PC-3 (cell line): ENCODE data around the gene PHGDH. TPM values are rescaled to one million over a fixed set of nuclear protein-coding genes. Genes with fewer than 3 reads are reported as not detected.
A peak's percentile ranks its signal among the peaks of the same experiment; 100 is the strongest.

Source experiments
- ATAC-seq: fragments of 200-7000 bp; cut with Tn5 transposase; 2 replicates; pipeline ENCODE4 v1.9.1; 2020; ENCODE audit warnings: mild to moderate bottlenecking, moderate library complexity
- BruUV-seq: library from RNA; stranded (reverse); fragments of 400-500 nt; replicated peaks from 2 replicates; lab custom pipeline; 2021; lab: Mats Ljungman, UMichigan
- CTCF ChIA-PET: fragments of 300-600 bp; sonication (Branson Sonifier 250); formaldehyde crosslinking; loops from one replicate; lab custom pipeline; 2022; ENCODE audit warnings: antibody characterized with exemption; lab: Charles Lee
- POLR2A ChIA-PET: fragments of 300-600 bp; sonication (Branson Sonifier 250); formaldehyde crosslinking; loops from one replicate; lab custom pipeline; 2022; ENCODE audit warnings: antibody characterized with exemption; ENCODE audit not compliant: unreplicated experiment; lab: Charles Lee
- DNase-seq: peaks from one replicate; pipeline ENCODE4 v3.0.0-alpha.2; 2015
- H2AFZ ChIP-seq: fragments of 300-600 bp; sonication (generic); 2 replicates; pipeline ENCODE4 v1.6.0; 2016; ENCODE audit warnings: antibody characterized with exemption, low read length
- H3F3A ChIP-seq: fragments of 300-600 bp; sonication (generic); one replicate; pipeline ENCODE4 v1.6.0; 2017; ENCODE audit warnings: antibody characterized with exemption, low read length, control low read depth, mild to moderate bottlenecking; ENCODE audit not compliant: unreplicated experiment
- H3K27ac ChIP-seq: fragments of 300-600 bp; sonication (generic); 2 replicates; pipeline ENCODE4 v1.5.1; 2016; ENCODE audit warnings: mild to moderate bottlenecking, low read length
- H3K27me3 ChIP-seq: fragments of 300-600 bp; sonication (generic); 2 replicates; pipeline ENCODE4 v1.6.1; 2016; ENCODE audit warnings: low read length, mixed read lengths
- H3K36me3 ChIP-seq: fragments of 300-600 bp; sonication (generic); 2 replicates; pipeline ENCODE4 v1.6.1; 2016; ENCODE audit warnings: low read depth, mixed run types, low read length, mixed read lengths
- H3K4me1 ChIP-seq: fragments of 300-600 bp; sonication (generic); 2 replicates; pipeline ENCODE4 v1.5.1; 2016; ENCODE audit warnings: low read length; ENCODE audit not compliant: insufficient read depth
- H3K4me2 ChIP-seq: fragments of 300-600 bp; sonication (generic); 2 replicates; pipeline ENCODE4 v1.6.0; 2016; ENCODE audit warnings: low read length
- H3K4me3 ChIP-seq: fragments of 300-600 bp; sonication (generic); 2 replicates; pipeline ENCODE4 v1.5.1; 2016; ENCODE audit warnings: mild to moderate bottlenecking, low read length, mixed read lengths
- H3K79me2 ChIP-seq: fragments of 300-600 bp; sonication (generic); 2 replicates; pipeline ENCODE4 v1.6.1; 2017; ENCODE audit warnings: low read length, mixed read lengths
- H3K9ac ChIP-seq: fragments of 300-600 bp; sonication (generic); 2 replicates; pipeline ENCODE4 v1.6.0; 2016; ENCODE audit warnings: mild to moderate bottlenecking, low read length
- H3K9me2 ChIP-seq: fragments of 300-600 bp; sonication (generic); replicated peaks from 2 replicates; pipeline ENCODE4 v1.6.1; 2016; ENCODE audit warnings: mixed run types, low read length, mixed read lengths
- H3K9me3 ChIP-seq: fragments of 300-600 bp; sonication (generic); 2 replicates; pipeline ENCODE4 v1.6.1; 2016; ENCODE audit warnings: low read length, mixed read lengths
- H4K20me1 ChIP-seq: fragments of 300-600 bp; sonication (generic); 2 replicates; pipeline ENCODE4 v1.6.1; 2016; ENCODE audit warnings: low read length, mixed read lengths
- CTCF ChIP-seq: fragments of 300-600 bp; sonication (generic); conservative IDR thresholded peaks from 2 replicates; pipeline ENCODE4 v1.5.1; 2017; ENCODE audit warnings: antibody characterized with exemption, low read depth, mild to moderate bottlenecking, low read length
- EZH2 ChIP-seq: fragments of 300-600 bp; sonication (generic); IDR thresholded peaks from one replicate; pipeline ENCODE4 v1.6.1; 2017; ENCODE audit warnings: antibody characterized with exemption, mild to moderate bottlenecking, low read length; ENCODE audit not compliant: unreplicated experiment
- EZH2phosphoT487 ChIP-seq: fragments of 300-600 bp; sonication (generic); IDR thresholded peaks from 2 replicates; pipeline ENCODE4 v1.6.1; 2018; ENCODE audit warnings: mild to moderate bottlenecking, antibody characterized with exemption, low read length, borderline replicate concordance
- intact Hi-C: fragments of 100-400 bp; cut with micrococcal nuclease; formaldehyde crosslinking; loops from 2 replicates; pipeline ENCODE4 v1.9.0; 2023
- total RNA-seq: library from RNA; depleted of rRNA; stranded (reverse); fragments of >200 nt; gene quantifications from 2 replicates; pipeline ENCODE4 v1.2.3, GENCODE V29; 2014

PHGDH gene
- total RNA-seq, 1 experiment from 2014 or later = 134 TPM

GRCh38 chr1:119779869-119780356 is 68.2 kb downstream of the PHGDH start:
- Histone ChIP-seq H3K27me3 (no peaks in the 10 kb centered on the region), H3K27ac (peak overlapping the region; percentile 27), H3K9me2 (no peaks in the 10 kb centered on the region), H3K4me2 (peak overlapping the region; percentile 74), H3K79me2 (no peaks in the 10 kb centered on the region), H3K36me3 (no peaks in the 10 kb centered on the region), H3K9me3 (no peaks in the 10 kb centered on the region), H3F3A (no peaks in the 10 kb centered on the region), H4K20me1 (no peaks in the 10 kb centered on the region), H3K4me3 (peak overlapping the region; percentile 46), H2AFZ (peak overlapping the region; percentile 68), H3K4me1 (peaks cover 44% of the 10 kb centered on the region), H3K9ac (no peak overlapping the region)
- ChIA-PET POLR2A (no interaction called here), CTCF (interaction anchor here (0.6 kb wide), 1 partner anchor 195 kb away, joined by 3 read pairs; no protein-coding TSS in a partner anchor)
- DNase-seq (peak; percentile 70), ATAC-seq (peak; percentile 42)
- TF ChIP-seq EZH2phosphoT487 (no peak), CTCF (no peak), EZH2 (no peak)
- intact Hi-C loops = loop anchor here (2.0 to 10.0 kb wide), 2 partner anchors 35 to 105 kb away; no protein-coding TSS in a partner anchor
- no TSS peak for BruUV-seq

DNA sequence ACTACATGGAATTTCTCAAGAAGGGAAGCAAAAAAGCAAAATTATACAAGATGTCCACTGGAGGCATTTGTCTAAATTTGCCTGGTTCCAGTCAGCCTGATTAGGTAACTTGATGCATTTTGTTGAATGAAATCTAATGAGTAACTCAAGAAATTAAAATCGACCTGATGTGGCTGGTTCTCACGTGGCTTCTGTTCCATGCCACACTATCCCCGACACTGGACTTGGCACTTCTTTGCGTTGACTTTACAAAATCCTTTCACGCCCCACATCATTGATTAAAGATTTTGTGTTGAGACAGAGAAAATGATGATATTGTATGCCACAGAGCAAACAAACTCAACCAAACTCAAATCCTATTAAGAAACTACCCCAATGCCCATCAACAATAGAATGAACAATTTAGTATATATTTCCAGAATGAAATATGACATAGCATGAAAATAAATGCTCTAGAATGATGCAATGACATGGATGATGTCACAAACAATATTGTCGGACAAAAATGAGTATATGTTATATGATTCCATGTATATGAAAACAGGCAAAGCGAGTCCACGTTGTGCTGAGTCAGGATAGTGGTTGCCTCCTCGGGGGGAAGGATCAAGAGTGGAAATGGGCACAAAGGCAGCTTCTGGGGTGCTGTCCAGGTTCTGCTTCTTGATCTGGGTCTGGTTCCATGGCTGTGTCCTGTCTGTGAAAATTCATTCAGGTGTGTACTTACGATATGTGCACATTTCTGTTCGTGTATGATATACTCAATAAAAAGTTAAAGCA is 69.9 kb downstream of the PHGDH start:
- no TSS peak for BruUV-seq
- ATAC-seq = no peak

More for the DNA sequence above, 69.9 kb downstream of the PHGDH start:
- intact Hi-C loops = loop anchor here (2.0 to 10.0 kb wide), 2 partner anchors 37 to 107 kb away; no protein-coding TSS in a partner anchor
- Histone ChIP-seq H3K9me2 (no peaks in the 10 kb centered on the region), H3K36me3 (no peaks in the 10 kb centered on the region), H2AFZ (no peak overlapping the region), H3F3A (no peaks in the 10 kb centered on the region), H3K9ac (no peak overlapping the region), H3K27ac (no peak overlapping the region), H3K4me1 (peaks cover 55% of the 10 kb centered on the region), H3K4me2 (no peak overlapping the region), H3K4me3 (no peak overlapping the region), H3K79me2 (no peaks in the 10 kb centered on the region), H3K9me3 (no peaks in the 10 kb centered on the region), H4K20me1 (no peaks in the 10 kb centered on the region), H3K27me3 (no peaks in the 10 kb centered on the region)
- no peak for DNase-seq
- ChIA-PET POLR2A (no interaction called here), CTCF (no interaction called here)
- TF ChIP-seq EZH2 (no peak), CTCF (no peak), EZH2phosphoT487 (no peak)
